ENCODE data around the gene NOS3. TPM values are rescaled to one million over a fixed set of nuclear protein-coding genes. Genes with fewer than 3 reads are reported as not detected.

The NOS3 gene
- polyA plus RNA-seq, 1 of the 3 experiments (the other 2 are of a cell fraction) = 0.41 TPM

DNA sequence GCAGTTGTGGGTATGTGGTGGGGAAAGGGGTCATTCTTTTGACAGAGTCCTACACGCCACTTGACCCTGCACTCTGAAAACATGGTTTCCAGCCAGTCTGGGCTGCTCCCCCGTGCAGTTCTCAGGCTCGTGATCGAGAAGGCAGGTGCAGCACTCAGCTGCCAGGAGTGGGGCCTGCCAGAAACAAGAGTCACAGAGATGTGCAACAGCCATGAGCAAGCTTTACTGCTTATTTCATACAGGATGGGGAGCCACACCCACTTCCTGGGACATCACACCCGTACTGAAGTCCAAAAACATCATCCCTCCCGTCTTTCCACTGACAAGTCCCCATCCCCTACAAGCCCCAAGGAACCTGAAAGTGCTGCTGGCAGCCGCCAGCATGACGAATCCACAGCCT, 24.1 kb downstream of the NOS3 start:
- Histone ChIP-seq H3K27me3 (ENCODE audit: insufficient read depth) (no peaks in the 10 kb centered on the region), H3K79me2 (ENCODE audit: insufficient read depth) (no peaks in the 10 kb centered on the region), H3K9me3 (no peaks in the 10 kb centered on the region), H2AFZ (ENCODE audit: low read depth) (no peak overlapping the region), H3K4me1 (ENCODE audit: control insufficient read depth in 1 of 2, insufficient read depth in 2 of 2, low read depth in 1 of 2, low read length in 1 of 2) (peaks cover 0 to 31% of the 10 kb centered on the region in 2 experiments; a peak in 1 of 4 replicates), H3K4me3 (ENCODE audit: low read depth in 2 of 2, low read length in 1 of 2) (no peak overlapping the region), H3K9ac (no peak overlapping the region), H3K27ac (ENCODE audit: low read depth in 2 of 2, low read length in 1 of 2) (no peak overlapping the region), H3K9me2 (no peaks in the 10 kb centered on the region), H3F3A (replicated peaks; ENCODE audit: insufficient read depth) (no peaks in the 10 kb centered on the region), H3K4me2 (no peak overlapping the region), H4K20me1 (ENCODE audit: insufficient read depth) (no peaks in the 10 kb centered on the region), H3K36me3 (replicated peaks in 1 of 2; ENCODE audit: control insufficient read depth in 1 of 2, insufficient read depth in 2 of 2, low read length in 1 of 2) (no peaks in the 10 kb centered on the region)
- POLR2A ChIA-PET = interaction anchor here (0.6 kb wide), 1 partner anchor 40 kb away, joined by 3 read pairs; no protein-coding TSS in a partner anchor
- TF ChIP-seq TEAD4 (IDR thresholded peaks at IDR 0.05; ENCODE audit: borderline replicate concordance, insufficient read depth) (no peak), FOXJ3 (CRISPR knock-in tag; IDR thresholded peaks at IDR 0.05) (no peak), USF2 (IDR thresholded peaks at IDR 0.05; ENCODE audit: borderline replicate concordance, low read depth, low read length) (no peak), TAF1 (IDR thresholded peaks at IDR 0.05; ENCODE audit: borderline replicate concordance, low read depth, low read length) (no peak), IRF3 (IDR thresholded peaks at IDR 0.05; ENCODE audit: low read depth, low read length) (no peak), ELF1 (IDR thresholded peaks at IDR 0.05) (no peak), EP300 (IDR thresholded peaks at IDR 0.05; ENCODE audit: borderline replicate concordance in 1 of 2, low read depth in 1 of 2, low read length in 1 of 2) (no peak), JUND (IDR thresholded peaks at IDR 0.05) (no peak), MEF2A (IDR thresholded peaks at IDR 0.05; ENCODE audit: borderline replicate concordance, low read depth) (no peak), SIN3A (IDR thresholded peaks at IDR 0.05; ENCODE audit: borderline replicate concordance, low read depth, low read length) (no peak)
- TF ChIP-seq, protein P1, sequence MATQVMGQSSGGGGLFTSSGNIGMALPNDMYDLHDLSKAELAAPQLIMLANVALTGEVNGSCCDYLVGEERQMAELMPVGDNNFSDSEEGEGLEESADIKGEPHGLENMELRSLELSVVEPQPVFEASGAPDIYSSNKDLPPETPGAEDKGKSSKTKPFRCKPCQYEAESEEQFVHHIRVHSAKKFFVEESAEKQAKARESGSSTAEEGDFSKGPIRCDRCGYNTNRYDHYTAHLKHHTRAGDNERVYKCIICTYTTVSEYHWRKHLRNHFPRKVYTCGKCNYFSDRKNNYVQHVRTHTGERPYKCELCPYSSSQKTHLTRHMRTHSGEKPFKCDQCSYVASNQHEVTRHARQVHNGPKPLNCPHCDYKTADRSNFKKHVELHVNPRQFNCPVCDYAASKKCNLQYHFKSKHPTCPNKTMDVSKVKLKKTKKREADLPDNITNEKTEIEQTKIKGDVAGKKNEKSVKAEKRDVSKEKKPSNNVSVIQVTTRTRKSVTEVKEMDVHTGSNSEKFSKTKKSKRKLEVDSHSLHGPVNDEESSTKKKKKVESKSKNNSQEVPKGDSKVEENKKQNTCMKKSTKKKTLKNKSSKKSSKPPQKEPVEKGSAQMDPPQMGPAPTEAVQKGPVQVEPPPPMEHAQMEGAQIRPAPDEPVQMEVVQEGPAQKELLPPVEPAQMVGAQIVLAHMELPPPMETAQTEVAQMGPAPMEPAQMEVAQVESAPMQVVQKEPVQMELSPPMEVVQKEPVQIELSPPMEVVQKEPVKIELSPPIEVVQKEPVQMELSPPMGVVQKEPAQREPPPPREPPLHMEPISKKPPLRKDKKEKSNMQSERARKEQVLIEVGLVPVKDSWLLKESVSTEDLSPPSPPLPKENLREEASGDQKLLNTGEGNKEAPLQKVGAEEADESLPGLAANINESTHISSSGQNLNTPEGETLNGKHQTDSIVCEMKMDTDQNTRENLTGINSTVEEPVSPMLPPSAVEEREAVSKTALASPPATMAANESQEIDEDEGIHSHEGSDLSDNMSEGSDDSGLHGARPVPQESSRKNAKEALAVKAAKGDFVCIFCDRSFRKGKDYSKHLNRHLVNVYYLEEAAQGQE (IDR thresholded peaks at IDR 0.05; ENCODE audit: low read depth, low read length) = no peak
- TF ChIP-seq, protein P2, sequence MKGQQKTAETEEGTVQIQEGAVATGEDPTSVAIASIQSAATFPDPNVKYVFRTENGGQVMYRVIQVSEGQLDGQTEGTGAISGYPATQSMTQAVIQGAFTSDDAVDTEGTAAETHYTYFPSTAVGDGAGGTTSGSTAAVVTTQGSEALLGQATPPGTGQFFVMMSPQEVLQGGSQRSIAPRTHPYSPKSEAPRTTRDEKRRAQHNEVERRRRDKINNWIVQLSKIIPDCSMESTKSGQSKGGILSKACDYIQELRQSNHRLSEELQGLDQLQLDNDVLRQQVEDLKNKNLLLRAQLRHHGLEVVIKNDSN (IDR thresholded peaks at IDR 0.05; ENCODE audit: borderline replicate concordance, low read depth) = no peak
- TF ChIP-seq, protein P3, sequence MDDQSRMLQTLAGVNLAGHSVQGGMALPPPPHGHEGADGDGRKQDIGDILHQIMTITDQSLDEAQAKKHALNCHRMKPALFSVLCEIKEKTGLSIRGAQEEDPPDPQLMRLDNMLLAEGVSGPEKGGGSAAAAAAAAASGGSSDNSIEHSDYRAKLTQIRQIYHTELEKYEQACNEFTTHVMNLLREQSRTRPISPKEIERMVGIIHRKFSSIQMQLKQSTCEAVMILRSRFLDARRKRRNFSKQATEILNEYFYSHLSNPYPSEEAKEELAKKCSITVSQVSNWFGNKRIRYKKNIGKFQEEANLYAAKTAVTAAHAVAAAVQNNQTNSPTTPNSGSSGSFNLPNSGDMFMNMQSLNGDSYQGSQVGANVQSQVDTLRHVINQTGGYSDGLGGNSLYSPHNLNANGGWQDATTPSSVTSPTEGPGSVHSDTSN (IDR thresholded peaks at IDR 0.05) = no peak
- TF ChIP-seq, protein P4, sequence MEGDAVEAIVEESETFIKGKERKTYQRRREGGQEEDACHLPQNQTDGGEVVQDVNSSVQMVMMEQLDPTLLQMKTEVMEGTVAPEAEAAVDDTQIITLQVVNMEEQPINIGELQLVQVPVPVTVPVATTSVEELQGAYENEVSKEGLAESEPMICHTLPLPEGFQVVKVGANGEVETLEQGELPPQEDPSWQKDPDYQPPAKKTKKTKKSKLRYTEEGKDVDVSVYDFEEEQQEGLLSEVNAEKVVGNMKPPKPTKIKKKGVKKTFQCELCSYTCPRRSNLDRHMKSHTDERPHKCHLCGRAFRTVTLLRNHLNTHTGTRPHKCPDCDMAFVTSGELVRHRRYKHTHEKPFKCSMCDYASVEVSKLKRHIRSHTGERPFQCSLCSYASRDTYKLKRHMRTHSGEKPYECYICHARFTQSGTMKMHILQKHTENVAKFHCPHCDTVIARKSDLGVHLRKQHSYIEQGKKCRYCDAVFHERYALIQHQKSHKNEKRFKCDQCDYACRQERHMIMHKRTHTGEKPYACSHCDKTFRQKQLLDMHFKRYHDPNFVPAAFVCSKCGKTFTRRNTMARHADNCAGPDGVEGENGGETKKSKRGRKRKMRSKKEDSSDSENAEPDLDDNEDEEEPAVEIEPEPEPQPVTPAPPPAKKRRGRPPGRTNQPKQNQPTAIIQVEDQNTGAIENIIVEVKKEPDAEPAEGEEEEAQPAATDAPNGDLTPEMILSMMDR (IDR thresholded peaks at IDR 0.05) = no peak
- DNase-seq = no peak
- 94% methylated on average over 6 of the region's 8 CpGs for WGBS (ENCODE audit: low lambda C conversion rate)
- CTCF ChIA-PET = interaction anchor here (0.8 to 11.3 kb wide), 10 partner anchors 13 to 116 kb away, joined by 3 to 151 read pairs (median 12); partner anchors contain the start of genes ABCB8, FASTK and NOS3
